B cell (primary cell): ENCODE results near the gene FNDC10. TPM values are rescaled to one million over a fixed set of nuclear protein-coding genes. Genes with fewer than 3 reads are reported as not detected.

Experiments
- ATAC-seq: fragments of 200-7000 bp; cut with Tn5 transposase; one replicate; pipeline ENCODE4 v1.10.0; 2021; ENCODE audit warnings: low read depth, mild to moderate bottlenecking, moderate number of reproducible peaks, moderate library complexity
- CTCF ChIA-PET: fragments of 350-600 bp; sonication (Branson Sonifier 250); formaldehyde crosslinking; loops from one replicate; lab custom pipeline; 2021; ENCODE audit warnings: antibody characterized with exemption, inconsistent platforms; lab: Charles Lee
- POLR2A ChIA-PET: fragments of 350-600 bp; sonication (Branson Sonifier 250); formaldehyde crosslinking; loops from one replicate; lab custom pipeline; 2021; ENCODE audit warnings: antibody characterized with exemption; lab: Charles Lee
- DNase-seq: peaks from one replicate; pipeline ENCODE4 v3.0.0; 2013
- H2AFZ ChIP-seq: 2 replicates; pipeline ENCODE4 v1.6.1; 2012; ENCODE audit warnings: mild to moderate bottlenecking, low read depth, low read length; ENCODE audit not compliant: insufficient read depth, poor library complexity, severe bottlenecking
- H3K27ac ChIP-seq, 2 donors: 1 replicate in 1 of 2; 2 replicates in 1 of 2; pipeline ENCODE4 v1.5.1; 2012 to 2013; ENCODE audit warnings: low read length in 2 of 2, mild to moderate bottlenecking in 2 of 2, moderate library complexity in 1 of 2
- H3K27me3 ChIP-seq, 4 experiments: fragments of 200-600 bp in 1 of 4; sonication (generic) in 1 of 4; replicated peaks in 1 of 4; 1 replicate in 2 of 4; 2 replicates in 2 of 4; pipeline versions ENCODE4 v1.6.1 to v1.7.0; 2013 to 2016; ENCODE audit warnings: low read length in 3 of 4, mild to moderate bottlenecking in 2 of 4, mixed read lengths in 1 of 4, moderate library complexity in 1 of 4; ENCODE audit not compliant: insufficient read depth in 4 of 4, control insufficient read depth in 3 of 4; ENCODE audit errors: control extremely low read depth in 1 of 4
- H3K36me3 ChIP-seq, 2 experiments: replicated peaks in 1 of 2; 1 replicate in 1 of 2; 2 replicates in 1 of 2; pipeline versions ENCODE4 v1.6.1 to v1.7.1; 2013; ENCODE audit warnings: low read length in 1 of 2; ENCODE audit not compliant: insufficient read depth in 2 of 2, control insufficient read depth in 1 of 2; ENCODE audit errors: control extremely low read depth in 1 of 2, extremely low read depth in 1 of 2
- H3K4me1 ChIP-seq, 2 donors: fragments of 200-600 bp in 1 of 2; sonication (generic) in 1 of 2; 1 replicate in 1 of 2; 2 replicates in 1 of 2; pipeline versions ENCODE4 v1.5.1 to v1.6.1; 2013 to 2017; ENCODE audit warnings: low read length in 2 of 2; ENCODE audit not compliant: control insufficient read depth in 2 of 2, insufficient read depth in 2 of 2
- H3K4me2 ChIP-seq: replicated peaks from 2 replicates; pipeline ENCODE3; 2012; ENCODE audit warnings: mild to moderate bottlenecking, low read depth, low read length; ENCODE audit not compliant: poor library complexity, severe bottlenecking
- H3K4me3 ChIP-seq, 5 experiments: fragments of 200-600 bp in 1 of 5; sonication (generic) in 1 of 5; 1 replicate in 3 of 5; 2 replicates in 2 of 5; pipeline versions ENCODE4 v1.5.1 to v1.7.0; 2011 to 2016; ENCODE audit warnings: low read length in 4 of 5, mild to moderate bottlenecking in 4 of 5, low read depth in 2 of 5, control low read depth in 1 of 5, moderate library complexity in 1 of 5; ENCODE audit not compliant: insufficient read depth in 1 of 5; ENCODE audit errors: control extremely low read depth in 1 of 5, extremely low read depth in 1 of 5
- H3K79me2 ChIP-seq: fragments of 200-600 bp; sonication (generic); one replicate; pipeline ENCODE4 v1.6.0; 2016; ENCODE audit warnings: low read length; ENCODE audit not compliant: control insufficient read depth, insufficient read depth
- H3K9ac ChIP-seq: fragments of 200-600 bp; sonication (generic); 2 replicates; pipeline ENCODE4 v1.6.1; 2017; ENCODE audit warnings: mild to moderate bottlenecking, low read length, moderate library complexity
- H3K9me3 ChIP-seq, 3 donors: one replicate each; pipeline versions ENCODE4 v1.6.1 to v1.7.1; 2013; ENCODE audit warnings: low read length in 2 of 3; ENCODE audit not compliant: control insufficient read depth in 2 of 3, insufficient read depth in 1 of 3; ENCODE audit errors: control extremely low read depth in 1 of 3
- H4K20me1 ChIP-seq: 2 replicates; pipeline ENCODE4 v1.6.0; 2012; ENCODE audit warnings: mild to moderate bottlenecking, low read length; ENCODE audit not compliant: insufficient read depth, control insufficient read depth, poor library complexity, severe bottlenecking
- H3K27ac Mint-ChIP-seq: one replicate; pipeline ENCODE4 v1.8.0; 2021; ENCODE audit warnings: mixed read lengths
- H3K27me3 Mint-ChIP-seq: one replicate; pipeline ENCODE4 v1.8.0; 2021; ENCODE audit warnings: mixed read lengths
- H3K4me1 Mint-ChIP-seq: one replicate; pipeline ENCODE4 v1.8.0; 2021; ENCODE audit warnings: mixed read lengths
- H3K4me3 Mint-ChIP-seq: one replicate; pipeline ENCODE4 v1.8.0; 2021; ENCODE audit warnings: mixed read lengths
- H3K9me3 Mint-ChIP-seq: one replicate; pipeline ENCODE4 v1.8.0; 2022; ENCODE audit warnings: mixed read lengths; ENCODE audit not compliant: insufficient read depth
- CTCF ChIP-seq: fragments of 200-600 bp; IDR thresholded peaks from one replicate; pipeline ENCODE4 v1.8.0; 2022; ENCODE audit warnings: antibody characterized with exemption, mild to moderate bottlenecking
- EZH2 ChIP-seq: IDR thresholded peaks from 2 replicates; pipeline ENCODE4 v1.6.1; 2012; ENCODE audit warnings: borderline replicate concordance, low read depth, mild to moderate bottlenecking, moderate library complexity, low read length; ENCODE audit not compliant: insufficient read depth, poor library complexity, severe bottlenecking
- WGBS: methylation state at CpG from one replicate; pipeline ENCODE4 v1.1.5; 2013; ENCODE audit warnings: missing lambda C conversion rate; ENCODE audit not compliant: insufficient coverage; 5-methylcytosine and 5-hydroxymethylcytosine counted together
- intact Hi-C: fragments of 100-400 bp; cut with micrococcal nuclease; formaldehyde crosslinking; loops from one replicate; pipeline ENCODE4 v1.10.0; 2022
- polyA plus RNA-seq: library from polyadenylated mRNA; depleted of rRNA; stranded (reverse); fragments of >200 nt; gene quantifications from 2 replicates; pipeline ENCODE4 v1.2.3, GENCODE V29; 2012
- total RNA-seq, 2 donors: library from RNA; stranded (reverse); fragments of 120-200 nt in 1 of 2; gene quantifications; 1 replicate in 1 of 2; 2 replicates in 1 of 2; pipeline versions ENCODE4 v1.2.3 to v1.2.4, GENCODE V29; 2013 to 2022

Gene FNDC10
- total and polyA plus RNA-seq, 2 donors (not counting 1 experiment from before 2014, with no cell fraction given), result 1.4 TPM

GRCh38 chr1:1567152-1567875, 32.6 kb downstream of the FNDC10 start:
- Mint-ChIP-seq H3K27me3 (no peaks in the 10 kb centered on the region), H3K9me3 (no peaks in the 10 kb centered on the region), H3K27ac (no peak overlapping the region), H3K4me3 (no peak overlapping the region), H3K4me1 (peaks cover 36% of the 10 kb centered on the region)
- ATAC-seq (no peak), DNase-seq (no peak)
- no peak overlapping the region for H3K4me3 ChIP-seq
- H3K27ac ChIP-seq, result no peak overlapping the region
- WGBS, result 88% methylated on average over 22 of the region's 31 CpGs
- H4K20me1 ChIP-seq, result peaks cover 78% of the 10 kb centered on the region
- H3K79me2 ChIP-seq, result peaks cover 98% of the 10 kb centered on the region
- H2AFZ ChIP-seq, result no peak overlapping the region
- H3K36me3 ChIP-seq, result peaks cover 0 to 50% of the 10 kb centered on the region in 2 experiments
- peaks cover 0 to 17% of the 10 kb centered on the region in 2 donors for H3K4me1 ChIP-seq
- H3K9ac ChIP-seq, result no peak overlapping the region
- ChIA-PET POLR2A (interaction anchor here (0.7 kb wide), 1 partner anchor 260 kb away, joined by 5 read pairs; no protein-coding TSS in a partner anchor), CTCF (no interaction called here)
- TF ChIP-seq CTCF (no peak), EZH2 (no peak)
- no peaks in the 10 kb centered on the region for H3K27me3 ChIP-seq
- intact Hi-C loops, result no loop called here
- no peak overlapping the region for H3K4me2 ChIP-seq
- no peaks in the 10 kb centered on the region for H3K9me3 ChIP-seq

- Mint-ChIP-seq H3K9me3 (no peaks in the 10 kb centered on the region), H3K4me1 (peaks cover 36% of the 10 kb centered on the region), H3K4me3 (no peak overlapping the region), H3K27ac (no peak overlapping the region), H3K27me3 (no peaks in the 10 kb centered on the region)
- no peak overlapping the region for H3K27ac ChIP-seq
- H3K79me2 ChIP-seq, result peaks cover 93% of the 10 kb centered on the region
- H3K36me3 ChIP-seq, result peaks cover 0 to 55% of the 10 kb centered on the region in 2 experiments
- H2AFZ ChIP-seq, result no peak overlapping the region
- no peak overlapping the region for H3K9ac ChIP-seq
- no peaks in the 10 kb centered on the region for H3K27me3 ChIP-seq
- ChIA-PET CTCF (no interaction called here), POLR2A (no interaction called here)
- peaks cover 87% of the 10 kb centered on the region for H4K20me1 ChIP-seq
- ATAC-seq (no peak), DNase-seq (no peak)
- no peak overlapping the region for H3K4me3 ChIP-seq
- H3K4me2 ChIP-seq, result no peak overlapping the region
- H3K4me1 ChIP-seq, result peaks cover 0 to 17% of the 10 kb centered on the region in 2 donors
- H3K9me3 ChIP-seq, result no peaks in the 10 kb centered on the region
- intact Hi-C loops, result no loop called here
- 97% methylated on average over 8 of the region's 10 CpGs for WGBS
- TF ChIP-seq EZH2 (no peak), CTCF (no peak)
Observed at GRCh38 chr1:1565340-1565739, 34.6 kb downstream of the FNDC10 start.
